GM10266 (cell line): ENCODE results near the gene FALEC.

ENCODE experiments used
- DNase-seq: peaks from one replicate; pipeline ENCODE4 v3.0.0; 2012; ENCODE audit errors: extremely low spot score
- TF ChIP-seq, protein P1 (sequence below): IDR thresholded peaks from 2 replicates; pipeline ENCODE4 v1.5.1; 2012; ENCODE audit warnings: mild to moderate bottlenecking, low read depth; ENCODE audit not compliant: control insufficient read depth, insufficient read depth; ENCODE audit errors: missing control alignments

The FALEC gene

DNA sequence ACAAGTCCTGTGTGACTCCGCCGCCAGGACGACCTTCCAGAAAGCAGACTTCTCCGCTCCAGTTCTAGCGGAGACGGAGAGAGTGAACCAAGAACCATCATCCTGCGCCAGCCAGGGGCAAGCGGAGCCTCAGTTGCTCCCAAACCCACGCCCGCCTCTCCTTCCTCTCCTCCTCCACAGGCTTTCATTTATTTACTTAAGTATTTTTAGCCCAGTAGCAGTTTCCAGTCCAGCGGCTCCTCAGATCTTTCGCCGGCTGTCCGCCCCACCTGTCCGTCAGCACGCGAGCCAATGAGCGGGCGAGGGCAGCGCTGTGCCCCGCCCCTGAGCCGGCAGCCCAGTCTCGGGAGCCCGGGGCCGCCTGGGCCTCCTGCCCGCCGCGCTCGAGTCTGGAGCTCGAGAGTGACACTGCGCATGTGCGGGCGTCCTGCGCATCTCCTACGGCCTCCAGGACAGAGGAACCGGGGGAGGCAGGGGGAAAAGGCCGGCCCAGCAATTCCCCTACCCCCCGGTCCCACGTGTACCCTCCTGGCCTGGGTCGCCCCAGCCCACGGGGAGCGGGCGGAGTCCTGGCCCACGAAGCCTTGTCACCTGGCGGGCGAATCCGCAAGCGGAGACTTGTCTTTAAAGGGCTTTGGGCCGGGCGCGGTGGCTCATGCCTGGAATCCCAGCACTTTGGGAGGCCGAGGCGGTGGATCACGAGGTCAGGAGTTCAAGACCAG lies at the start of gene FALEC:
Gene FALEC (plus strand): TSS at position 425 of the 722 bp plus-strand sequence.
- peak; percentile 96 for DNase-seq
- TF ChIP-seq, protein P1, sequence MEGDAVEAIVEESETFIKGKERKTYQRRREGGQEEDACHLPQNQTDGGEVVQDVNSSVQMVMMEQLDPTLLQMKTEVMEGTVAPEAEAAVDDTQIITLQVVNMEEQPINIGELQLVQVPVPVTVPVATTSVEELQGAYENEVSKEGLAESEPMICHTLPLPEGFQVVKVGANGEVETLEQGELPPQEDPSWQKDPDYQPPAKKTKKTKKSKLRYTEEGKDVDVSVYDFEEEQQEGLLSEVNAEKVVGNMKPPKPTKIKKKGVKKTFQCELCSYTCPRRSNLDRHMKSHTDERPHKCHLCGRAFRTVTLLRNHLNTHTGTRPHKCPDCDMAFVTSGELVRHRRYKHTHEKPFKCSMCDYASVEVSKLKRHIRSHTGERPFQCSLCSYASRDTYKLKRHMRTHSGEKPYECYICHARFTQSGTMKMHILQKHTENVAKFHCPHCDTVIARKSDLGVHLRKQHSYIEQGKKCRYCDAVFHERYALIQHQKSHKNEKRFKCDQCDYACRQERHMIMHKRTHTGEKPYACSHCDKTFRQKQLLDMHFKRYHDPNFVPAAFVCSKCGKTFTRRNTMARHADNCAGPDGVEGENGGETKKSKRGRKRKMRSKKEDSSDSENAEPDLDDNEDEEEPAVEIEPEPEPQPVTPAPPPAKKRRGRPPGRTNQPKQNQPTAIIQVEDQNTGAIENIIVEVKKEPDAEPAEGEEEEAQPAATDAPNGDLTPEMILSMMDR: no peak

DNA sequence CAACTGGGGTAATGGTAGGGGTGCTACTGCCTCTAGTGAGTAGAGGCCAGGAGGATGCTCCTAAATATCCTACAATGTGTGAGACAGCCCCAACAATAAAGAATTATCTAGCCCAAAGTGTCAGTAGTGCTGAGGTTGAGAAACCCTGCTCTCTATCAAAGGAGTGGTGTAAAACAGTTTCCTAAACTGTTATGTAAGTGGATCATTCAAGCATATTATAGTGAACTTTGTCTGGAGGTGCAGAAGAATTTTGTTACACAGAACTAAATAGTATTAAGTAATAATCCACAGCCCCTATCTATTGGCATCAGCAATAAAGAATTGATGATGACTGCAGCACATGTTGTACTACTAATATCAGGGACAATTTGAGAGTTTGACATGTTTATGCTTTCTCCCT lies 48.6 kb upstream of the FALEC start:
- TF ChIP-seq, protein P1: no peak
- DNase-seq: no peak

DNA sequence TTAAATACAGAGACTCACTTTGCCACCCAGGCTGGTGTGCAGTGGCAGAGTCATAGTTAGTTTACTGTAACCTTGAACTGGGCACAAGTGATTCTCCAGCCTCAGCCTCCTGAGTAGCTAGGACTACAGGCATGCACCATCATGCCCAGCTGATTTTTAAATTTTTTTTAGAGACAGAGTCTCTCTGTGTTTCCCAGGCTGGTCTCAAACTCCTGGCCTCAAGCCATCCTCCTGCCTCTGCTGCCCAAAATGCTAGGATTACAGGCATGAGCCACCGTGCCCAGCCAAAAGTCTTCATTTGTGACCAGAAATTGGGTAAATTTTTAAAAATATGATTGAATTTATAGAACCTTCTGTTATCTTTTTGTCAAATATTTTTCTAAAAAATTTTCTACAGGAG lies 46.3 kb upstream of the FALEC start:
- no peak for DNase-seq
- TF ChIP-seq, protein P1: no peak

DNA sequence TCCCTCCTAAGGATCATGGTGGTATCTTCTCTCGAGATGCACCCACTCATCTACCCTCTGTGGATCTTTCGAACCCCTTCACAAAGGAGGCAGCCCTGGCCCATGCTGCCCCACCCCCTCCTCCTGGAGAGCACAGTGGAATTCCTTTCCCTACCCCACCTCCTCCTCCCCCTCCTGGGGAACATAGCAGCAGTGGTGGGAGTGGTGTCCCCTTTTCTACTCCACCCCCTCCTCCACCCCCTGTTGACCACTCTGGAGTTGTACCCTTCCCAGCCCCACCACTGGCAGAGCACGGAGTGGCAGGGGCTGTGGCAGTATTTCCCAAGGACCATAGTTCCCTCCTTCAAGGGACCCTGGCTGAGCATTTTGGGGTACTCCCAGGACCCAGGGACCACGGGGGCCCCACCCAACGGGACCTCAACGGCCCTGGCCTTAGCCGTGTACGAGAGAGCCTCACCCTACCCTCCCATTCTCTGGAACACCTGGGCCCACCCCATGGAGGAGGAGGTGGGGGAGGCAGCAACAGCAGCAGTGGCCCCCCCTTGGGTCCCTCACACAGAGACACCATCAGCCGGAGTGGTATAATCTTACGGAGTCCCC lies 42.9 kb upstream of the FALEC start:
- DNase-seq: no peak
- TF ChIP-seq, protein P1: no peak

DNA sequence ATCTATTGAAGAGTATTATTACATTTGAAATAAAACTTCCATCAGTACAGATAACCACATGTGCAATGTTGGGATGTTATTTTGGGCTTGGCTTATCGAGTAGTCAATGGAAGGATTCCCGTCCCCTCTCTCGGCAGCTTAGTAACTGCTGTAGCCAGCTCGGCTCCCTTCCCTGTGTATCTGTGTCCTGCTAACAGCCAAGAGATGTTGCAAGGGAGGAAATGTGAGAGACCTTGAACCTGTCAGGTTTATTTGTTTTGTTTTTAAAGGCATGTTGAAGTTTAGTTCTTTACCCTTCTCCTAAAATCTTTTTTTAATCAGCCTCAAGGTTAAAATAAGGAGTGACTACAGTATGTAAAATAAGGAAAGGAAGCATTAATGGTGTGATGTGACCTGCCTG lies 41.9 kb upstream of the FALEC start:
- DNase-seq: no peak
- TF ChIP-seq, protein P1: no peak

DNA sequence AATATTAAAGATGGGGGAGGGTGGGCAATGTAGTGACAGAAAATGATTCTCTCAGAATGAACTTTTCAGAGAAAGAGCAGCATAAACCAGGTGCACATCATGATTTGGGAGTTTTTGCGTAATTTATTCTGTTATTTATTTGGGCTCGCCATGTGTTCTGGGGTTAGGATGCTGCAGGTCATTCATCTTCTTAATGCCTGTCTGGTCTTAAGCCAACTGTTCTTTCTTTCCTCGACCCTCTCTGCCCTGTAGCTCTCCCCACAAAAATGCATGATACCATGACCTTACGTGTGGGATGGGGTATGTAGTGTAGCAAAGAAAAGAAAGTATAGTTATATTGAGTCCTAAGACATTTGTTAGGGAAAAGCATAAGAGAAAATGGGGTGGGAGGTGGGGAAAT lies 40.7 kb upstream of the FALEC start:
- no peak for DNase-seq
- TF ChIP-seq, protein P1: no peak

DNA sequence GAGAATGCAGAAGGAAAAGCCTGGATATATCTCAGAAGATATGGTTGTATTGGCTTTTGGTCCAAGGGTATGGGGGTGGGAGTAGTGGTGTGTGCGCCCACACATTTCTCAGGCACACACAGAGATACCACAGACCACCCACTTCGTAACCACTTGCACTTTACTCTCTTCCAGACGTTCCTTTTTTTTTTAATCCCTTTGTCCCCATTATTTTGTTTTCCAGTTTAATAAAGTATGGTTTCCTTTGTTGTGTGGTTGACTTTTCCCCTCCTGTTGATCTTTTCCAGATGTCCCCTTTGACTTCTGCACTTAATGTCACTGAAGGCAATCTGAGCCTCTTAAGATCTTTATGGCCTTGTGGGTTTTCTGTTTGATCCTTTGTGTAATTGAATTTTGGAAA lies 38.8 kb upstream of the FALEC start:
- TF ChIP-seq, protein P1: no peak
- DNase-seq: no peak
